GM19463 (cell line): Measurements from ENCODE around the gene AGL.
"Not testable (repeated sequence)": the region's sequence is repeated elsewhere in the genome, so short reads cannot be mapped to it uniquely, and the experiment has no call there.

Source experiments
- ATAC-seq: cut with Tn5 transposase; IDR thresholded peaks from one replicate; pipeline ENCODE4 v1.9.1; 2021; ENCODE audit warnings: mild to moderate bottlenecking, moderate library complexity; ENCODE audit not compliant: unreplicated experiment

AGL gene

DNA sequence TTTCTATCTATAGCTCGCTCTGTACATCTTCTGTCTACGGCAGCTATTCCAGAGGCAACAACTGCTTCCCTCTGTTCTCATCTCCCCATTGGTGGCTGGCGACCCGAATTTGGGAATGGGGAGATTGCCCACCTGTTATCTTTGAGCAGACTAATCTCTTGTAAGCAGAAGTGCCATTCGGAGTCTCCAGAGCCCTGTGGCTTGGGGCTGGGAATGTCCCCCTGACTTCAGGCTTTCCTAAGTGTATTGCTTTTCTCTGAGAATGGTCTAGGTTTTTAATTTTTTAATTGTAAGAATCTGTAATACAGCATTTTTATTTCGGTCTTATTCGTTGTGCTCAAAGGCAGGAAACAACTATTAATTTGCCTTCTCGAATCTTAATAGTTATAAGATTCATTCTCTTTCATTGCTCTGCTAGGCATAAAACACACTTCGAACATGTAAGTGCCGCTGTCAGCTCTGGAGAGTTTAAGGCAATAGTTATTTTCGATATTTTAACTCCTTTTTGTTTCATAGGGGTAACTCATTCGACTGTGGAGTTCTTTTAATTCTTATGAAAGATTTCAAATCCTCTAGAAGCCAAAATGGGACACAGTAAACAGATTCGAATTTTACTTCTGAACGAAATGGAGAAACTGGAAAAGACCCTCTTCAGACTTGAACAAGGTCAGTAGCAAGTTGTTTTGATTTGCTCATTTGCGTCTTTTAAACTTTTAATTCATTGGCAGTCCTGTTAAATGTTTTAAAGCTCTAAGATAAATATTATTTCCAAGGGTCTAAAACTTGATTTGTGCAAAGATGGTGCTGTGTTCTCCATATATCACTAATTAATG is 514 bp downstream of the AGL start:
- peak; percentile 5 for ATAC-seq

DNA sequence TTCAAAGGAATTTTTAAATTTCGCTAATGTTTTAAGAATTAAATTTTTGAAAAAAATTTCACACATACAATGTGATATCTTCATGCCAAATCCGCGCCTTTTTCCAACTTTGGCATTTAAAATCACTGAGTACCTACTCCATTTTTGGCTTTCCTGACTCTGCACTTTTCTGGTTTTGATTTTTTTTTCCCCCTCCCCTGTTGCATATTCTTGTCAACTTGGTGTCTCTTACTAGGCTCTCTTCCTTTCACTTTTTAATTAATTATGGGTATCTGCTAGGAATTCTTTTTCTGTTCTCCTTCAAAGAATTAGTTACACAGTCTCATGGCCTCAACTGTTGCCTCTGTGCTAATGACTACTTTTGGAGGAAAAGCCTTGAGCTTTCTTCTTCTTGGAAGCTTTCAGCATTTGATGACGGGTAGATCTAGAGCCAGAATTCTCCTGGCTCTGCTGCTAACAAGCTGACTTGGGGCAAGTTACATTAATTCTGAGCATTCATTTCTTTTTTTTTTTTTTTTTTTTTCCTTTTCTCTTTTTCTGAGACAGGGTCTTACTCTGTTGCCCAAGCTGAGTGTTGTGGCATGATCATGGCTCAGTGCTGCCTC is 1.8 kb downstream of the AGL start:
- no peak for ATAC-seq

DNA sequence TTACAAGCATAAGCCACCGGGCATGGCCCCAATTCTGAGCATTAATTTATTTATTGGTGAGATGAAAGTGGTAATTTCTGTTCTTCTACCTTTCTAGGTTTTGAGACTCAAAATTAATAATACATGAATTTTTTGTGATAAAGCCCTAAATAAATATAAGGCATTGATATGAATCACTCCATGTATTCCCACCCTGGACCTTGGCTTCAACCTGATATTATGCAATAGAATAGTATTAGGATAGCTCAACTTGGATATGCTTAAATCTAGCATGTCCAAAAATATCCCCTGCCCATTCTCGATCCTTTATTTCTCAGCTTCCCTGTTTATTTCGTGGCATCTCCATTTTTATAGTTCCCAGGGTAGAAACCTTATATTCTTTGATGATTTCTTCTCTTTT is 2.5 kb downstream of the AGL start:
- no peak for ATAC-seq

DNA sequence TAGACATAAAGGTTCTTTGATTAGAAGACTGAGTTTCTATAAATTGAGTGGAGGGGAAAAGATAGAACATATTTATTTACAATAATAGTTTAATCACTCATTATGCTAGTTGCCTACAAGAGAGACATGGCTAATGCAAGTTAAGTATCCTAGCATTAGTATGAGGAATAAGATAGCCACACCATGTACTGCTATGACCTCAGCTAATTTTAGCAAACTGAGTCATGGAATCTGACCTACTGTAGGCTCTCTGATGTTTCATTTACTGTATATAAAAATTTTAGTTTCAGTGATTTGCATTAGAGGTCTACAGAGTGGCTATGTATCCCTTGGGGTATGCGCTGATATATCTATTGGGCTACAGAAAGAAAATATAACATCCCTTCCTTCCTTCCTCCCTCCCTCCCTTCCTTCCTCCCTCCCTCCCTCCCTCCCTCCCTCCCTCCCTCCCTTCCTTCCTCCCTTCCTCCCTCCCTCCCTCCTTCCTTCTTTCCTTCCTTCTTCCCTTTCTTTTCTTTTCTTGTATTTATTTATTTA is 5.8 kb downstream of the AGL start:
- no peak for ATAC-seq

DNA sequence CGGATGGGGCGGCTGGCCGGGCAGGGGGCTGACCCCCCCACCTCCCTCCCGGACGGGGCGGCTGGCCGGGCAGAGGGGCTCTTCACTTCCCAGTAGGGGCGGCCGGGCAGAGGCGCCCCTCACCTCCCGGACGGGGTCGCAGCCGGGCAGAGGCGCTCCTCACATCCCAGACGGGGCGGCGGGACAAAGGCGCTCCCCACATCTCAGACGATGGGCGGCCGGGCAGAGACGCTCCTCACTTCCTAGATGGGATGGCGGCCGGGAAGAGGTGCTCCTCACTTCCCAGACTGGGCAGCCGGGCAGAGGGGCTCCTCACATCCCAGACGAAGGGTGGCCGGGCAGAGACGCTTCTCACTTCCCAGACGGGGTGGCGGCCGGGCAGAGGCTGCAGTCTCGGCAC is 6.9 kb downstream of the AGL start:
- not testable (repeated sequence) for ATAC-seq

DNA sequence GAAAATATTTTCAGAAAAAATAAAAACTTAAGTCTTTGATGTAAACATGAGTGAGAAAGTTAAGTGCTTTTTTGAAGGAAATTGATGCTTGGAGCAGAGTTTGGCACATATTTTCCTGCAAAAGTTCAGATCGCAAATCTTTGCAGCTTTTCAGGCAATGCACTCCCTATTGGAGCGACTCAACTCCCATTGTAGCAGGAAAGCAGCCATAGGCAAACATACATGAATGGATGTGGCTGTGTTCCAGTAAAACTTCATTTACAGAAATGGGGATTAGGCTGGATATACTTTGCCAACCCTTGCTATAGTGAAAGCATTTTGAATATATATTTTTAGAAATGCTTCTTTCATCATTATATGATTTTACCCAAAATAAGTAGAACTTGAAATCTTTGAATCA is 8.1 kb downstream of the AGL start:
- ATAC-seq, result no peak

DNA sequence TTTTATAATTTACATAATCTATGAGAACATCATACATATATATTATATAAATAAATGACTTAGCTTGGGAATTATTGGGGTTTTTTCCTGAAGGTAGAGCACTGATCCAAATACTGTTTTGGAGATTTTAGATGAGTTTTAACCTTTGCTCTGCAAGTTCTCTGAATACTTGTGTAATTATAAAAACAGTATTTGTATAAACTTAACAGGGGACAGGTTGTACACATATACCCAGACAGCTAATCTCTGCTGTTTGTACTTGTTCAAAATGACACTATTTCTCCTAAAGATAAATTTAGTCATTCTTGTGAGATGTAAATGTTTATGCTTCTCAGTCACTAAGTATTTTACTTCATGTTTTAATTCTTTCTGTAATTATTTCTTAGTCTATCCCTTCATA is 8.7 kb downstream of the AGL start:
- no peak for ATAC-seq

DNA sequence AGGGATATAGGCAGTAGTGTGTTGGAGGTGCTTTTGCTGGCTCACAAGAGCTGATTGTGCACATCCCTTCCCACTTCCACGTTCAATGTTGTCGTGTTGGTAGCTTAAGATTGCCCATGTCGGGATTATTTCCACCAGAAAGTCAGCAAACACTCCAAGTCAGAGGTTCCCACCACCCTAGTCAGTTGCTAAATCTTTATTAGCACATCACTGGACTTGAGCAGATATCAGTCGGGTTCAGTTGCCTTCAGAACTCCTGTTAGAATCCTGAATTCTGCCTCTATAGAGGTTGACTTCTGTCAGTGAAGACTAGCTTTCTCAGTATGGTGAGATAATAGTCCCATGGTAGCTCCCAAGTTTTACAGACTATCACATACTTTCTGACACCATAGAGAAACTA is 10.5 kb downstream of the AGL start:
- no peak for ATAC-seq

DNA sequence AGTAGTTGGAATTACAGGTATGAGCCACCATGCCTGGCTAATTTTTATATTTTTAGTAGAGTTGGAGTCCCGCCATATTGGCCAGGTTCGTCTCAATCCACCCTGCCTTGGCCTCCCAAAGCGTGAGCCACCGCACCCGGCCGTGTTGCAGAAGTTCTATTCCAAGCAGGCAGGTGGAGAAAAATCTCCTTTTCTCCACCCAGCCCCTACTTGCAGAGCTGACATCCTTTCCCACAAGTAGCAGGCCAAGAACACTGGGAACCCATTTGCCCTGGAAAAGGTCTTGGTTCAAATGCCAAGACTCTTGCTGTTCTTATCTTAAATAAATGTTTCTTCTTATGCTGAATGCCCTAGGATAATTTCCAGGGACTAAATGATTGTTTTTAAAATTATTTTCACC is 17.5 kb downstream of the AGL start:
- no peak for ATAC-seq

DNA sequence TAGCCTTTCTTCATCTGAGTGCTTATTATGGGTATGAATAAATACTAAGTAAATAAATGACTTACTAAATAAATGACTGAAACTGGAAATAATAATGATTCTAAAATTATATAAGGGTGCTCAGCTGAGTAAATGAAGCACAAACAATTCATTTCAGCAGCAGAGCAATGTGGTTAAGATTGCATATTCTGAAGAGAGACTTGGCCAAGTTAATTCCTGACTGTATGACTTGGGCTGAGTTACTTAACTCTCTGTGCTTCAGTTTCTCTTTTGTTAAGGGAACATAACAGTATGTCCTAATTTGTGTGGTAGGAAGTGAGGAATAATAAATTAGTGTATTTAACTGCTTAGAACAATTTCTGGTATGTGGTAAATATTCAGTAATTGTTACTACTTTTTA is 19.1 kb downstream of the AGL start:
- ATAC-seq, result no peak

DNA sequence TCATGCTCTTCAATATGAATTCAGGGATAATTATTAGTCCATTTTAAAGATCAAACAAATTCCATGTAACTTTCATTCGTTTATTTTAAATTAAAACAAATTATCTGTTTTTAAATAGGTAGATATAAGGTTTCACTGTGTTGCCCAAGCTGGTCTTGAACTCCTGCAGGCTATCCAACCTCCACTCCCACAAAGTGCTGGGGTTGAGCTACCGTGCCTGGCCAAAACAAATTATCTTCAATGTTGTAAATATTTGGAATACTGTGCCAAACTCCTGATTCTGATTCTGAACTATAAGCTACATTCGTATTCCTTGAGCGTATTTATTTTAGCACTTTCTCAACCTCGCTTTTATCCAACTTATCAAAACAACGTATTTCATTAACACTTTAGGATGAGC is 19.6 kb downstream of the AGL start:
- ATAC-seq, result no peak

DNA sequence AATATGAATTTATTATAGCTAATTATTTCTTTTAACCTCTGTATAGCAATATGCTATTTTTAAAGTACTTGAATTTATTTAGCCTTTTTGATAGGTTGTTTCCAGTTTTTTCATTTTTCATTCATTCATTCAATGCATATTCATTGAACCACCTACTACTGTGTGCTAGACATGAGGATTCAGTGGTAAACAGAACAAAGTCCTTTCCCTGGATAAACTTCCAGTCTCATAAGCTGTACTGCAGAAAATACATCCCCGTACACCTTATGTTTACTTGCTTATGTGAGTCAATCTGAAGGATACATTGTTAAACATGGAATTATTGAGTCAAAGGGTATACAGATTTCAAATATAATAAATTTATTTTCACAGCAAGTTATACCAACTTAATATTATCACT is 21.9 kb downstream of the AGL start:
- ATAC-seq, result no peak

DNA sequence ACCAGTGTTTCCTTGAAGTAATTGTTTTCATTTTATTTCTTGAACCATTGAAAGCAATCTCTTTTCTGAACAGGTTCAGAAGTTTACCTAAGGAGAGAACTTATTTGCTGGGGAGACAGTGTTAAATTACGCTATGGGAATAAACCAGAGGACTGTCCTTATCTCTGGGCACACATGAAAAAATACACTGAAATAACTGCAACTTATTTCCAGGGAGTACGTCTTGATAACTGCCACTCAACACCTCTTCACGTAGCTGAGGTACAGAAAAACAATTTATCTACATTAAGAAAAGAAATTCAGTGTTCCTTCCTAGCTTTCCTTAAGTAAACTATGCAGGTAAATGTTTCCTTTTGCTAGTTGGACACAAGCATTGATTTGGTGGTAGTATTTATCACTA is 27.4 kb downstream of the AGL start:
- ATAC-seq, result no peak

DNA sequence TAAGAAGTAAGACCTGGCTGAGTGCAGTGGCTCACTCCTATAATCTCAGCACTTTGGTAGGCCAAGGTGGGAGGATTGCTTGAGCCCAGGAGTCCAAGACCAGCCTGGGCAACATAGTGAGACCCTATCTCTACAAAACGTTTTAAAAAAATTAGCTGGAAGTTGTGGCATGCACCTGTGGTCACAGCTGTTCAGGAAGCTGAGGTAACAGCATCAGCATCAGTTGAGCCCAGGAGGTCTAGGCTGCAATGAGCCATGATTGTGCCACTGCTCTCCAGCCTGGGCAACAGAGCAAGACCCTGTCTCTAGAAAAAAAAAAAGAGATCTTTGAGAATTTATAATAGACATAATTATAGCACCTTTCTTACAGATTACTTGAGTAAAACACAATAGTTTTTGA is 36.0 kb downstream of the AGL start:
- no peak for ATAC-seq

DNA sequence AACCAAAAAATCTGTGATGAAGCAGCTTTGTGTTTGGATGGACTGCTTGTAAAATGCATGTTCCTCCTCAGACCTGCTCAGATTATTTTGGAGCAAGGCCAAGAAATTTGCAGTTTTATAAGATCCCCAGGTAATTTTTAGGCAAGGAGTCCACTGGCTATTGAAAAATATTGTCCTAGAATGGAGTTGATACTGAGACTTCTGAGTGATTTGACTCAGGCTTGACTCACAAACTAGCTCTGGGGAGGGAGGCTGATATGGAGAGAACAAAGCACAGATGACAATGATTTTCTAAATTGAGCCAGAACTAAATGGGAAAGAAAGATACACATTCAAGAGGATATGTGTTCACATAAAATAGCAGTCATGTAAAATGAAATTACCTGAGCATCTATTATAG is 36.7 kb downstream of the AGL start:
- no peak for ATAC-seq

DNA sequence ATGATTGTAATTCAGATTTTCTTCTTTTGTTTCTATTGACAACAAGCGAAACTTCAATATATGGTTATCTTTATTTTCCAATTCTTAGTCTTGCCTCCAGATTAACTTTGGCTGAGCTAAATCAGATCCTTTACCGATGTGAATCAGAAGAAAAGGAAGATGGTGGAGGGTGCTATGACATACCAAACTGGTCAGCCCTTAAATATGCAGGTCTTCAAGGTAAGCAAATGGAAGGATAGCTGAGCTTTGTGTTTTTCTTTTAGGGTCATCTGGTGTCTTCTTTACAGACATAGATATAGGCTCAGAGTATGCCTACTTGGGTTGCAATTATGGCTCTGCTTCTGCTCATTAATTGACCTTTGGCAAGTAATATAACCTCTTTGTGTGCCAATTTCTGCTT is 37.7 kb downstream of the AGL start:
- ATAC-seq, result no peak

DNA sequence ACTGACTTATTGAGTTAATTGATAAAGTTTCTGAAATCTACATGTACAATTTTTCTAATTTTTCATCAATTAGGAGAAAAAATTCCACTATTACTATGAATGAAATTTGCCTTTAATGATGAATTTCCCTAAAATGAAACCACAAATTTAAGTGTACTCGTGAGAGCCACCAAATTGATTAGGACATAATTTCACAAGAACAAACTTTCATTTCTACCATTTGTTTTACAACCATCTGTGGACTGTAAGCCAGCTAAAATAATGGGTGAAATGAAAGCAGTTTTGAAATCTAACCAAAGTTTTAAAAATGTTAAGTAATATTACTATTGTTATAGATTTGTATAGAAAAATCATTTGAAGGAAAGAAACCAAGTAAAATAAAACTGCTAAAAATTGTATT is 41.8 kb downstream of the AGL start:
- ATAC-seq, result no peak

DNA sequence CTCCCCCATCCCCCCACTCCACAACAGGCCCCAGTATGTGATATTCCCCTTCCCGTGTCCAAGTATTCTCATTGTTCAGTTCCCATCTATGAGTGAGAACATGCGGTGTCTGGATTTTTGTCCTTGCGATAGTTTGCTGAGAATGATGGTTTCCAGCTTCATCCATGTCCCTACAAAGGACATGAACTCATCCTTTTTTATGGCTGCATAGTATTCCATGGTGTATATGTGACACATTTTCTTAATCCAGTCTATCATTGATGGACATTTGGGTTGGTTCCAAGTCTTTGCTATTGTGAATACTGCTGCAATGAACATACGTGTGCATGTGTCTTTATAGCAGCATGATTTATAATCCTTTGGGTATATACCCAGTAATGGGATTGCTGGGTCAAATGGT is 53.1 kb downstream of the AGL start:
- not testable (repeated sequence) for ATAC-seq

DNA sequence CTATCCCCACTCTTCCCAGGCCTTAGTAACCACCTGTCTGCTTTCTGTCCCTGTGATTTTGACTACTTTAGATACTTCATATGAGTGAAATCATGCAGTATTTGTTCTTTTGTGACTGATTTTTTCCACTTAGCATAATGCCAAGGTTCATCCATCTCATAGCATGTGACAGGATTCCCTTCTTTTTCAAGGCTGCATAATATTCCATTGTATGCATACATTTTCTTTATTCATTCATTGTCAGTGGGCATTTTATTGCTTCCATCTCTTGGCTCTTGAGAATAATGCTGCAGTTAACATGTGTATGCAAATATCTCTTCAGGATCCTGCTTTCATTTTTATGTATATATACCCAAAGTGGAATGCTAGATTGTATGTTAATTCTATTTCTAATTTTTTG is 56.4 kb downstream of the AGL start:
- no peak for ATAC-seq

DNA sequence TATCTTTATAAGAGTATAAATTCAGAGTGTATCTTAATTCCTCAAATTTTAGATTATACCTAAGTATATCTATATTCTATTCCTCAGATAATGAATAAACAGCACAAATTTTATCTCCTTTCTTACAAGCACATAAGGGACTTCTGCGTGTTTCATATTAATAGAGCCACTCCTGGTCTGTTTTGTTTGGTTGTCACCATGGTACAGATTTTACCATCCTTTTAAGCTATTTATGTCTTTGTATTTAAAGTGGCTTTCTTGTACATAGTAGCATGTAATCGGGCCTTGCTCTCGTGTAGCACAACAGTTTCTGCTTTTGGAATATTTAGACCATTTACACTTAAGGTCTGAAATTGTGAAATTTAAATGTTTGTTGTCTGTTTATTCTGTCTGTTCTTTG is 67.1 kb downstream of the AGL start:
- ATAC-seq, result no peak

DNA sequence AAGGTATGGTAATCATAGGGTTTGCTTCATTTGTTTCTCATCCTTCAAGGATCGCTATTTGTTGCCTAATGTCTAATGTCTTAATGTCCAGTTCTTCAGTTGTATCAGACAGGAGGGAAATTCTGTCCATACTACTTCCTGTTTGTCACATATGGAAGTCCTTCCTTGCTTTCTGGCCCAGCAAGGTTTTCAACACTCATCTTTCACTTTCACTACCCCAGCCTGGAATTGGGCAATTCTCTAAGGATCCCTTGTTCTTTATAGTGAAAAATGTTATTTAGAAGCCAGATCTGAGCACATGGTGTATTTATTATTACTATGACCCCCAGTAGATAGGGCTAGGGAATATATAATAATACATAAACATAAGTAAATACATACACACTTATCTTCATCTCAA is 69.1 kb downstream of the AGL start:
- no peak for ATAC-seq

DNA sequence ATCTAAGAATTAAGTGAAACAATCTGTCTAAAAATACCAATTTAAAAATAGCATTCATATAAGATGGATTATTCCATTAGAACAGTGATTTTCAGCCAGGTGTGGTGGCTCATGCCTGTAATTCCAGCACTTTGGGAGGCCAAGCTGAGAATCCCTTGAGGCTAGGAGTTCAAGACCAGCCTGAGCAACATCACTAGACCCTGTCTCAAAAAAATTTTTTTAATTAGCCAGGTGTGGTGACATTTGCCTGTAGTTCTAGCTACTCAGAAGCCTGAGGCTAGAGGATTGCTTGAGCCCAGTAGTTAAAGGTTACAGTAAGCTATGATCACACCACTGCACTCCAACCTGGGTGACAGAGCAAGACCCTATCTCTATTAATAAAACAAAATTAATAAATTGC is 84.6 kb downstream of the AGL start:
- no peak for ATAC-seq

DNA sequence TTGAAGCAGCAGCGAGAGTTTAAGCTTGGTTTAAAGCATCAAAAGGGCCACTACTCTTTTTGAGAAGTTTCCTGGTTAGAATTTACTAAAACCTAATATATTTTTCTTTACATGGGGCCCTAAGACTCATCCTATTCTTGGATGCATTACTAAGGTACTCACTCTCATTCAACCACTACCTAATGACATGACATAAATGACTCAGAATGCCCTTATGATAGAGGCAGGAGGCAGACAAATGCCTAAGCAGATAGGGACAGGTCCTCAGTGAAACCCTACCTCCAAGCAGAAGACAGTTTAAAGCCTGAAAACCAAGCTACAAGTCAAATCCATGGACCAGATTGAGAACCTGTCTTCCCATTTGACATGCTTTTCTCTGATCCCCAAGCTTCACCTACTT is 85.4 kb downstream of the AGL start:
- ATAC-seq, result no peak
